ENCODE results near the gene CNOT3.
A peak's percentile ranks its signal among the peaks of the same experiment; 100 is the strongest.

GRCh38 chr19:54159352-54160181, 22.0 kb downstream of the CNOT3 start, which contains the start of gene LENG1:
- TF ChIP-seq, protein P1, sequence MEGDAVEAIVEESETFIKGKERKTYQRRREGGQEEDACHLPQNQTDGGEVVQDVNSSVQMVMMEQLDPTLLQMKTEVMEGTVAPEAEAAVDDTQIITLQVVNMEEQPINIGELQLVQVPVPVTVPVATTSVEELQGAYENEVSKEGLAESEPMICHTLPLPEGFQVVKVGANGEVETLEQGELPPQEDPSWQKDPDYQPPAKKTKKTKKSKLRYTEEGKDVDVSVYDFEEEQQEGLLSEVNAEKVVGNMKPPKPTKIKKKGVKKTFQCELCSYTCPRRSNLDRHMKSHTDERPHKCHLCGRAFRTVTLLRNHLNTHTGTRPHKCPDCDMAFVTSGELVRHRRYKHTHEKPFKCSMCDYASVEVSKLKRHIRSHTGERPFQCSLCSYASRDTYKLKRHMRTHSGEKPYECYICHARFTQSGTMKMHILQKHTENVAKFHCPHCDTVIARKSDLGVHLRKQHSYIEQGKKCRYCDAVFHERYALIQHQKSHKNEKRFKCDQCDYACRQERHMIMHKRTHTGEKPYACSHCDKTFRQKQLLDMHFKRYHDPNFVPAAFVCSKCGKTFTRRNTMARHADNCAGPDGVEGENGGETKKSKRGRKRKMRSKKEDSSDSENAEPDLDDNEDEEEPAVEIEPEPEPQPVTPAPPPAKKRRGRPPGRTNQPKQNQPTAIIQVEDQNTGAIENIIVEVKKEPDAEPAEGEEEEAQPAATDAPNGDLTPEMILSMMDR (IDR thresholded peaks at IDR 0.05), result peak in 3 of 6 experiments; percentile 26 to 47 (median 40)
- peak in 1 of 2 donors; percentile 67 for TF ChIP-seq POLR2A (IDR thresholded peaks at IDR 0.05)
